Measurements from ENCODE around the gene ZNF256. TPM values are rescaled to one million over a fixed set of nuclear protein-coding genes. Genes with fewer than 3 reads are reported as not detected.

The ZNF256 gene
- total and polyA plus RNA-seq, 2 of the 13 experiments (the other 11 are each of a cell fraction or from before 2014, with no cell fraction given): 3.8 to 6.0 TPM

DNA sequence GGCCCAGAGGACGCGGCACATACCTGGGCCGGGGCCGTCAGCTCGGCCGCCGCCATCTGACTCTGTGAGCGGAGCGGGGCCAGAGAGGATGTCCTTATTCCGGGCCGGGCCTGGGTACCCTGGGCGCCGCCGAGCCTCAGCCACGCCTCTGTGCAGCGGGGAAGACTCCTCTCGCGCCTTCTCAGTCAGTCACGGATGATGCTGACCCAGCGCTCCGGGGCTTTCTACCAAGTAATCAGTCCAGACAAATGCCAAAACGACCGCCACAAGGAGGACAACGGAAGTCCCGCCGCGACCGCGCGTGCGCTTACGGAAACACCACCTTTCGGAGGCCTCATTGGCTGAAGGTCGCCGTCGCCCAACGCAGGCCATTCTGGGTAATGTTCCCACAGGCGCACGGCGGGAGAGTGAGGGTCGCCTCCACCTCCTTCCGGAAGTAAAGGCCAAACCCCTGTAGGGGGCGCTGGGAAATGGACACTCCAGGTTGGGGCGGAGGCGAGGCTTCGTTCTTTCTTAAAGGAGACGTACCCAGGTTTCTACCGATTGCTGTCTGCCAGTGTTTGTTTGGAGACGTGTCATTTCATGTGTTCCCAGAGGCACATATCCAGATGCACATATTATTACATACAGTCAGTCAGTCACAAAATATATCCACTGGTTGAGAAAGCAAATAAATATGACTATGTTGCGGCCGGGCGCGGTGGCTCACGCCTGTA lies at the start of gene ZNF256 (continued):
- TF ChIP-seq YEATS4 (CRISPR knock-in tag; IDR thresholded peaks at IDR 0.05; ENCODE audit: borderline replicate concordance) (peak; percentile 69; the same call in 1 of the 2 replicates), NFE2L2 (IDR thresholded peaks at IDR 0.05; ENCODE audit: low read length) (no peak), KDM5A (IDR thresholded peaks at IDR 0.05; ENCODE audit: borderline replicate concordance, low read length) (peak; percentile 64), ZFP82 (CRISPR knock-in tag; IDR thresholded peaks at IDR 0.05; ENCODE audit: borderline replicate concordance) (no peak), MYPOP (CRISPR knock-in tag; IDR thresholded peaks at IDR 0.05) (peak; percentile 53; the same call in 1 of the 2 replicates), ZNF24 (IDR thresholded peaks at IDR 0.05) (no peak), DR1 (CRISPR knock-in tag; IDR thresholded peaks at IDR 0.05) (peak; percentile 25; the same call in 1 of the 2 replicates), TCF7L2 (IDR thresholded peaks at IDR 0.05; ENCODE audit: low read depth, low read length) (no peak), RFXAP (CRISPR knock-in tag; IDR thresholded peaks at IDR 0.05; ENCODE audit: borderline replicate concordance) (0 out of 2 replicates have a peak, but pooled peaks have one; percentile 28), BRD4 (CRISPR knock-in tag; IDR thresholded peaks at IDR 0.05) (0 out of 2 replicates have a peak, but pooled peaks have one; percentile 16)
- TF ChIP-seq, protein P1, sequence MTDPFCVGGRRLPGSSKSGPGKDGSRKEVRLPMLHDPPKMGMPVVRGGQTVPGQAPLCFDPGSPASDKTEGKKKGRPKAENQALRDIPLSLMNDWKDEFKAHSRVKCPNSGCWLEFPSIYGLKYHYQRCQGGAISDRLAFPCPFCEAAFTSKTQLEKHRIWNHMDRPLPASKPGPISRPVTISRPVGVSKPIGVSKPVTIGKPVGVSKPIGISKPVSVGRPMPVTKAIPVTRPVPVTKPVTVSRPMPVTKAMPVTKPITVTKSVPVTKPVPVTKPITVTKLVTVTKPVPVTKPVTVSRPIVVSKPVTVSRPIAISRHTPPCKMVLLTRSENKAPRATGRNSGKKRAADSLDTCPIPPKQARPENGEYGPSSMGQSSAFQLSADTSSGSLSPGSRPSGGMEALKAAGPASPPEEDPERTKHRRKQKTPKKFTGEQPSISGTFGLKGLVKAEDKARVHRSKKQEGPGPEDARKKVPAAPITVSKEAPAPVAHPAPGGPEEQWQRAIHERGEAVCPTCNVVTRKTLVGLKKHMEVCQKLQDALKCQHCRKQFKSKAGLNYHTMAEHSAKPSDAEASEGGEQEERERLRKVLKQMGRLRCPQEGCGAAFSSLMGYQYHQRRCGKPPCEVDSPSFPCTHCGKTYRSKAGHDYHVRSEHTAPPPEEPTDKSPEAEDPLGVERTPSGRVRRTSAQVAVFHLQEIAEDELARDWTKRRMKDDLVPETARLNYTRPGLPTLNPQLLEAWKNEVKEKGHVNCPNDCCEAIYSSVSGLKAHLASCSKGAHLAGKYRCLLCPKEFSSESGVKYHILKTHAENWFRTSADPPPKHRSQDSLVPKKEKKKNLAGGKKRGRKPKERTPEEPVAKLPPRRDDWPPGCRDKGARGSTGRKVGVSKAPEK (CRISPR knock-in tag; IDR thresholded peaks at IDR 0.05; ENCODE audit: borderline replicate concordance): no peak

All from HepG2 (cell line).